HG03520 (cell line): ENCODE results near the gene FRMD4A.
"Not testable (repeated sequence)": the region's sequence is repeated elsewhere in the genome, so short reads cannot be mapped to it uniquely, and the experiment has no call there.

Experiments used
- ATAC-seq: cut with Tn5 transposase; IDR thresholded peaks from one replicate; pipeline ENCODE4 v1.9.1; 2021; ENCODE audit warnings: mild to moderate bottlenecking, moderate library complexity; ENCODE audit not compliant: unreplicated experiment

FRMD4A gene

GRCh38 chr10:14063531-14064285, 267.0 kb downstream of the FRMD4A start:
- ATAC-seq, result no peak

DNA sequence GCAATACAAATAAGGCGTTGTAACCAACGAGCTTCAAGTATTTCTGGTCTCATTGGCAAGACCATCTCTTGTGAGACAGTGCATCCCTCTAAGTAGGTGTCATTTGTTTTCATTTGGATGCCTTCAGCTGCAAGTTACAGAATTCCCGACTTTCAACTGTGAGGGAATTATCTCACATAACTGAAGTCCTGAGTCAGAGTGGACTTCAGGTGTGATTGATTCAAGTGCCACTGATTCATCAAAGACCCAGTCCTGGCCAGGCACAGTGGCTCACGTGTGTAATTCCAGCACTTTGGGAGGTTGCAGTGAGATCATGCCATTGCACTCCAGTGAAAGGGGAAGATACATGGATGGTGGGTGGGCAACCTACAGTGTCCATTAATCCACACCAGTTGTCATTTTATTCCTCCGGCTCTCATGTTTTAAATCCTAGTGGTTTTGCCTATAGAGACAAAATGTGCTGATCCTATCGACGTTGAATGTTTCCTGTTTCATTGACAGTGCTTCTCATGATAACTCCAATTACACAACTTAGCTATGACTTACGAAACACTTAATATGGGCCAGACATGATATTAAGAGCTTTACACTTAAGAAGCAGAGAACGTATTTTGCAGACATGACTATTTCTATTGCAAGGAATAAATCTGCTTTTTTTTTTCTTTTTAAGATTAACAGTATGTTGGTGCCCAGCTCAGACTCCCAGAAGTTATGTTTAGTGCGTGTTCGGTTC, 268.0 kb downstream of the FRMD4A start:
- ATAC-seq, result no peak

GRCh38 chr10:14060320-14061070, 270.2 kb downstream of the FRMD4A start:
- ATAC-seq, result no peak

GRCh38 chr10:14056610-14057332, 274.0 kb downstream of the FRMD4A start:
- ATAC-seq, result no peak

- no peak for ATAC-seq
These were observed 277.8 kb downstream of the FRMD4A start for GRCh38 chr10:14052931-14053330.

GRCh38 chr10:14050598-14050997, 280.1 kb downstream of the FRMD4A start:
- no peak for ATAC-seq

DNA sequence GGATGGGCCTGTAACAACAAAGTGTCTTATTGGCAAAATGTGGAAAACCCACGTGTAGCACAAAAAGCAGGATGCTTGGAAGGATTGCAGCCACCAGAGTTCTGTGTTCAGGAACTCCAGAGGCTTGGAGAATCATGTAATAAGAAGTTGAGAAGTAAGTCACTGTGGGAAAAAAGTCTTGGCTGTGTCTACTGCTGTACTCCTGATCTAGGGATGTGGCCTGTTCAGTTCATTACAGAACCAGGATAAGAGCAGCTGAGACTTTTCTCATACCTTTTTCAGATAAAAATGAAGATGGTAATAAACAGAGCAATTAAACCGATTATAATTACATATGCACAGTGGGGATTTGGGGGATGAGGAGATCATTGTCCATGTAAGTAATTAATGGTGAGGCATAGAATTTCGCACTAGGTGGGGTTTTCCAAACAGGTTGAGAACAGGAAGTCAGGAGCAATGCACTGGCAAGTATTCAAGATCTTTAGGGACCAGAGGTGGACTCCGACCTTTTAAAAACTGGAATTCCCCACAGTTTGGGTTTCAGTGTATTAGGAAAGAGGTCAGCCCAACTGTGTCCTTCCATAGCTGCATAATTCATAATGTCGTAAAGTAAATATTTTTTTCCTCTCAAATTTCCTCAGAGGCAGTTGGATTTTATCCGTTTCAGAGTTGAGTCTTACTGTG, 281.7 kb downstream of the FRMD4A start:
- ATAC-seq, result no peak

GRCh38 chr10:14047431-14047830, 283.3 kb downstream of the FRMD4A start:
- ATAC-seq, result no peak

DNA sequence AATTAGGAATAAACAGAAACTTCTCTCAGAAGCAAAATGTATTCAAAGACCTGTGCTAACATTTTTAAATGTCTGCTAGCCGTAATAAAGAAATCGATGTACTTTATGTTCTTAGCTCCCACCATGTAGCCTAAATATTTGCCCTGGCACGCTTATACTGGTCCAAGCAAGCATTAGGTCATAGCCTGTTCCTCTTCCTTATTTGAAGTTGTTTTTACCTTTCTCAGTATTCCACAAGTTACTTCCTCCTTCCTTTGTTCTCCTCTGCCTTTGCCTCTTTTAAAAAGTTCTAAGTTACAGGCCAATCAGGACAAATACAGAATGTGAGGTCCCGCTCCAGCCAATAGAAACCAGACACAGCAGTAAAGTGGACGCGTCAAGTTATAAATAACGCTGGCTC, 288.7 kb downstream of the FRMD4A start:
- ATAC-seq, result not testable (repeated sequence)

DNA sequence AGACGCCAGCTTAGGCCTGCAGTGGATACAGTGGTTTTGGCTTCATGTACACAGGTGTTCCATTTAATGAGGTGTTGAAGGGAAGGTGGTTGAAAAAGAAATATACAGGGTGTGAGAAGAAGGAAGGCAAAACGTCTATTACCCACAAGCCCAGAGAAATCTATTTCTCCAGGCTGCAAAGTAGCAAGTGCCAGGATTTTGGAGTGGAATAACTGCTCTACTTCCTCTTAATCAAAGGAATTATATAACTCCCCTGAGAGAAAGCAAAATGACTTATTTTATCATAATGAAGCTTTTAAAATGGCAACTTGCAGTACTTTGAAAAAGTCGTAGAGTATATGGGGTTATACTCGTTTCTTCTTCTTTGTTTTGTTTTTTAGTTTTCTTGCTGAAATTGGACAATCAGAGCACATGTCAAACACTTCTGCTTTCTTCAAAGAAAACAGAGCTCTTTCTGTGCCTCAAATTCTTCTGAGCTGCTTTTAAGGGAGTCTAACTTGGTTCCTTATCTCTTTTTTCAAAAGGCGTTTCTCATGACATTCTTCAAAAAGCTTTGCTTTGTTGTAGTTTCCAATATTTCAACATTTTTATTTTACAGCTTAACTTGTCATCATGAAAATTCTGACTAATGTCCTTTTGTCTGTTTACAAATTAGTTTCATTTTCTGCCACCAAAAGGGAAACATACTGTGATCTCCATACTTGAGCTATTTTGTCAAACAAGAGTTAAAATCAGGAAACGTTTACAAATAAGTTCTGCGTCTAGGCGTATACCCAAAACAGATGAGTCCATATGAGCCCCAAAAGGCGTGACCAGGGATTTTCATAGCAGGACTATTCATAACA, 289.7 kb downstream of the FRMD4A start:
- no peak for ATAC-seq

DNA sequence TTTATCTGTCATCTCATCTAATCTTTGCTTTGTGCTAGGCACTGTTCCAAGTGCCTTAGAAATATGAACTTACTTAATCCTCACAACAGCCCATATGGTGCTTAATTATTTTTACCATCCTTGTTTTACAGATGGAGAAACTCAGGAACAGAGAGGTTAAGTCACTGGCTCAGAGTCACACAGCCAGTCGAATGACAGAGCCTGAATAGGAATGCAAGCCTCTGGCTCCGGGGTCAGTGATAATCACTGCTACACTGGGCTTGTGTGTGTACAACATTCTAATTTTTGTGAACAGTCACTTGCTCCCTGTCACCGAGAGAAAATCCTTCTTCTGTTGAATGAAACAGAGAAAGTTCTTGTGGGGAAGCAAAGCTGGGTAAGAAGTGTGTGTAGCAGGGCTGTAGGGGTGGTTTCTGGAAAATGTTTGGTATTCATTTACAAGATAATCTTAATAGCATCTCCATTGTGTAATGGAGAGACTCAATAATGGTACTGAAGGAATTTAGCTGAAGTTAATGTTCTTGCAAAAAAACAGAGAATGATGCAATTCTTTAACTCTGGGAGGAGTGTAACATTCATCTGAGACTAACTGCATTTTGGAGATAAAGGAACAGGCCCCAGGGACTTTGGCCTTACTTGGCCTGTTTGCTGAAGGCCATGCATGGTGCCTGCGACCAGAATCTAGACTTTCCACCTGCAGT, 290.6 kb downstream of the FRMD4A start:
- no peak for ATAC-seq

GRCh38 chr10:14036233-14036632, 294.5 kb downstream of the FRMD4A start:
- ATAC-seq, result no peak

- ATAC-seq, result no peak
These were observed 295.2 kb downstream of the FRMD4A start for GRCh38 chr10:14035506-14035905.

DNA sequence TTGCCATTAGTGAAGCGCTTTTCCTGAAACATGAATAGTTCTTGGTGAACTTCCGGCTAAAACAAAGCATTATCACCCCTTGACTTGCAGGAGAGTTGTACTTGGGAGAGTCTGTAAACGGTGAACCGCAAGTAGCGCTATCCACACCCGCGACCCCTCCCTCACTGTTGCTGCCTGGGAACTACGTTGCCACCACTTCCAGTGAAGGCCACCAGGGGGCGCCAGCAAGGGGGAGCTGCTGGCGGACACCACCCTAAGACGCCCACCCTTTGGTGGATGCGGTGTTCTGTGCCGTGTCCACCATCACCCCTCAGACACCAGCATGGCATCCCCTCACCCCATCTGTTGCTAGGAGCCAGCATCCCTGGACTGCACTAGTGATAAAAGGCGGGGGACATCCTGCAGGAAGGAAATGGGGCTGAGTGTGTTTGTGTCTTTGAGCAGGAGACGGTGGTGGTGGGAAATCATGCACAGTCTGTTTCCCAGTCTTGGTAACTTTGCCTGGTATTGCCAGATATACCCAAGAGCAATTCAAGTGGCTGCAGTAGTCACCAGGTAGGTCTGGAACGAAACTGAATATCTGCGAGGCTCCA, 298.2 kb downstream of the FRMD4A start:
- no peak for ATAC-seq

DNA sequence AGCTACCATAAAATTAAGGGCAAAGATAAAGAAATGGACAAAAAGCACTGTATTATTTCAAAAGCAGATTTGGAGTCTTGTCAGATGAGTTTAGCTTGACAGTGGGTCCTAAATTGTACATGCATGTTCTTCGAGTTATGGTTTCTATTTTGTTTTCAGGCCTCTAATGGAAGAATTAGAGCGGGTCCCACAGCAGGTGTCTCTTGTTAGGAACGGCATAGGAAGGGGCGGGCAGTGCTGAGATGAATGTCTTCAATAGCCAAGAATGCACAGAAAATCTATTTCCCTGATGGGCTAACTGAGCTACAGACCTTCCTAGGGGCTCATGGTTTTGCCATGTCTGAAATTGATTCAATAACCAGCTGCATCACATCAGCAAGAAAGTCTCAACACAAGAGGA, 304.4 kb downstream of the FRMD4A start:
- no peak for ATAC-seq

GRCh38 chr10:14025283-14026189, 305.2 kb downstream of the FRMD4A start:
- no peak for ATAC-seq

DNA sequence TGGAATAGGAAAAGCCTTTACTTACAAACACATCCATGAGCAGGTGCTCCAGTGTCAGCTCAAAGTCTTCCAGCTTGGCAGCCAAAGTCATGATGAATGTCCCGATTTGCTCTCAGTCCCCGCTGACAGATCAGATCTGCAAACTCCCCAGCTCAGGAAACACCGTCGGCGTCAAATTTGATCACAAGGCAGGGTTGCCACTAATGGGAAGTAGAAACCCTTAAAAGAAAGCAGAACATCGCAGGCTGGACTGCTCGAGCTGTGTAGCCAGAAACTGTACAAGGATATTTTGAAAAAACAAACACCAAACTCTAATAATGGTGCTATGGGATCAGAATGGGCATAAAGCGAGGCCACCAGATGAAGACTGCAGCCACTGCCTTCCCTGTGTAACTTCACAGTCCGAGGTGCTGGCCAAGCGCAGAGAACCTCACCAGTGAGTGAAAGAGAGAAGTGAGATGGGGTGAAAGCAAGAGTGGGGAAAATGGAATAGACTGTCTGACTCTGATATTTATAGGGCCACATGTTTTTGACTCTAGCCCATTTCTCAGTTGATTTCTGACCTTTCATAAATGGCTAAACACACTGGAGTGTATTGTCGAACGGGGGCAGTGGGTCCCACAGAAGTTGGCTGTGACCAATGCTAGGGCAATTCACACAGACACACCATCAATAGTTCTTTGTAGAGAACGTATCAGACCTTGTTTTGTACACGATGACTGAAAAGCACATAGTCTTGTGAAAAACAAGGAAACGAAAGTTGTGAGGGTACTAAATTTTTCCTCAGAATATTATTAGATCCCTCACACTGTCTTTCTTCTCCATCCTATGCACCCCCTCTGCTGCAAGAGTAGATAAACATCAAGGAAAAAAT, 306.2 kb downstream of the FRMD4A start:
- no peak for ATAC-seq
